ENCODE measurements around the gene GSTCD.

GSTCD gene

GRCh38 chr4:105895583-105896460 lies 187.2 kb downstream of the GSTCD start:
- peak; percentile 54 for DNase-seq

- peak; percentile 60 for DNase-seq
Measured at GRCh38 chr4:105896461-105896942, 187.9 kb downstream of the GSTCD start.

Data from activated CD8-positive, alpha-beta memory T cell treated with anti-CD3 and anti-CD28 coated beads, Interleukin-2, amount 50 U/mL, for 48 hours (primary cell).